HCT116 (cell line): Measurements from ENCODE around the gene TADA2B. TPM values are rescaled to one million over a fixed set of nuclear protein-coding genes. Genes with fewer than 3 reads are reported as not detected.

ENCODE experiments used
- ATAC-seq: fragments of 200-7000 bp; cut with Tn5 transposase; 2 replicates; pipeline ENCODE4 v1.9.1; 2020; ENCODE audit warnings: mild to moderate bottlenecking, moderate library complexity
- BruUV-seq: library from RNA; stranded (reverse); fragments of 400-500 nt; replicated peaks from 2 replicates; lab custom pipeline; 2021; lab: Mats Ljungman, UMichigan
- CTCF ChIA-PET: fragments of 300-600 bp; sonication (Branson Sonifier 250); formaldehyde crosslinking; loops from one replicate; lab custom pipeline; 2021; ENCODE audit warnings: antibody characterized with exemption; lab: Charles Lee
- POLR2A ChIA-PET: fragments of 300-600, 350-600 bp; sonication (Branson Sonifier 250); formaldehyde crosslinking; loops from one replicate; lab custom pipeline; 2021; ENCODE audit warnings: antibody characterized with exemption; lab: Charles Lee
- RAD21 ChIA-PET, 2 experiments: fragments of 300-600 bp; sonication (Branson Sonifier 250); formaldehyde crosslinking; loops; one replicate each; lab custom pipeline; 2023; ENCODE audit warnings: low total read pairs in 2 of 2; ENCODE audit not compliant: uncharacterized antibody in 2 of 2, unreplicated experiment in 2 of 2, low non-redundant PET in 1 of 2; lab: Charles Lee
- DNase-seq: peaks from one replicate; pipeline ENCODE4 v3.0.0-alpha.2; 2010; ENCODE audit warnings: low read depth, low spot score
- H2AFZ ChIP-seq: fragments of 200-600 bp; shearing (Covaris generic), sonication (generic); 2 replicates; pipeline ENCODE4 v1.6.1; 2017; ENCODE audit warnings: low read depth, mixed run types, mixed read lengths, antibody characterized with exemption, low read length; ENCODE audit not compliant: poor library complexity, severe bottlenecking
- H3K27ac ChIP-seq: 2 replicates; pipeline ENCODE4 v1.5.1; 2012; ENCODE audit warnings: low read depth, low read length
- H3K27me3 ChIP-seq: fragments of 200-600 bp; sonication (generic); 2 replicates; pipeline ENCODE4 v1.6.1; 2016; ENCODE audit warnings: mixed run types, low read length, mixed read lengths; ENCODE audit not compliant: insufficient read depth
- H3K36me3 ChIP-seq, 2 experiments: fragments of 200-500 bp in 1 of 2; fragments of 200-600 bp in 1 of 2; sonication (Bioruptor generic) in 1 of 2; sonication (generic) in 1 of 2; 2 replicates each; pipeline versions ENCODE4 v1.5.1 to v1.6.1; 2014 to 2016; ENCODE audit warnings: low read length in 2 of 2, inconsistent platforms in 1 of 2, mixed read lengths in 1 of 2, mixed run types in 1 of 2; ENCODE audit not compliant: insufficient read depth in 2 of 2, control insufficient read depth in 1 of 2
- H3K4me1 ChIP-seq, 2 experiments: fragments of 200-600 bp in 1 of 2; sonication (generic) in 1 of 2; 2 replicates each; pipeline versions ENCODE4 v1.5.1 to v1.6.1; 2012 to 2017; ENCODE audit warnings: low read length in 2 of 2, inconsistent platforms in 1 of 2, mild to moderate bottlenecking in 1 of 2, mixed read lengths in 1 of 2, mixed run types in 1 of 2, moderate library complexity in 1 of 2; ENCODE audit not compliant: insufficient read depth in 2 of 2, control insufficient read depth in 1 of 2
- H3K4me2 ChIP-seq: fragments of 200-600 bp; sonication (generic); 2 replicates; pipeline ENCODE4 v1.6.1; 2017; ENCODE audit warnings: mixed run types, low read length, mixed read lengths
- H3K4me3 ChIP-seq, 2 experiments: fragments of 200-600 bp in 1 of 2; sonication (generic) in 1 of 2; replicated peaks in 1 of 2; 2 replicates each; pipeline ENCODE4 v1.5.1; 2011 to 2016; ENCODE audit warnings: low read length in 2 of 2, control low read depth in 1 of 2, low read depth in 1 of 2, mild to moderate bottlenecking in 1 of 2, mixed read lengths in 1 of 2, mixed run types in 1 of 2
- H3K79me2 ChIP-seq: fragments of 200-600 bp; sonication (generic); 2 replicates; pipeline ENCODE4 v1.6.1; 2017; ENCODE audit warnings: mild to moderate bottlenecking, mixed run types, low read length, moderate library complexity, mixed read lengths; ENCODE audit not compliant: insufficient read depth
- H3K9ac ChIP-seq: fragments of 200-600 bp; sonication (generic); 2 replicates; pipeline ENCODE4 v1.6.1; 2016; ENCODE audit warnings: low read length, mixed read lengths
- H3K9me2 ChIP-seq: fragments of 200-600 bp; sonication (generic), shearing (Covaris generic); 2 replicates; pipeline ENCODE4 v1.6.1; 2017; ENCODE audit warnings: mixed run types, mild to moderate bottlenecking, moderate library complexity; ENCODE audit not compliant: insufficient read depth
- H3K9me3 ChIP-seq, 2 experiments: fragments of 200-500 bp in 1 of 2; fragments of 200-600 bp in 1 of 2; sonication (Bioruptor generic) in 1 of 2; sonication (generic) in 1 of 2; 2 replicates each; pipeline ENCODE4 v1.6.1; 2014 to 2017; ENCODE audit warnings: low read length in 2 of 2, mixed read lengths in 2 of 2, inconsistent platforms in 1 of 2, low read depth in 1 of 2, mild to moderate bottlenecking in 1 of 2, mixed run types in 1 of 2, moderate library complexity in 1 of 2; ENCODE audit not compliant: control insufficient read depth in 1 of 2, insufficient read depth in 1 of 2
- H4K20me1 ChIP-seq: fragments of 200-600 bp; sonication (generic), shearing (Covaris generic); 2 replicates; pipeline ENCODE4 v1.6.1; 2017; ENCODE audit warnings: mixed run types, mild to moderate bottlenecking, moderate library complexity; ENCODE audit not compliant: insufficient read depth
- ATF3 ChIP-seq: IDR thresholded peaks from 2 replicates; pipeline ENCODE4 v1.6.1; 2012
- CBX3 ChIP-seq: IDR thresholded peaks from 2 replicates; pipeline ENCODE4 v1.6.1; 2012; ENCODE audit warnings: low read depth
- CEBPB ChIP-seq: IDR thresholded peaks from 2 replicates; pipeline ENCODE4 v1.6.1; 2012; ENCODE audit warnings: low read depth
- EZH2 ChIP-seq: fragments of 200-600 bp; sonication (generic); IDR thresholded peaks from 2 replicates; pipeline ENCODE4 v1.6.1; 2017; ENCODE audit warnings: antibody characterized with exemption, mixed run types
- EZH2phosphoT487 ChIP-seq: fragments of 200-600 bp; IDR thresholded peaks from 2 replicates; pipeline ENCODE4 v1.6.1; 2018; ENCODE audit warnings: antibody characterized with exemption, borderline replicate concordance
- FOSL1 ChIP-seq: IDR thresholded peaks from 2 replicates; pipeline ENCODE4 v1.6.1; 2012; ENCODE audit warnings: low read depth
- JUND ChIP-seq: IDR thresholded peaks from 2 replicates; pipeline ENCODE4 v1.6.1; 2012
- MAX ChIP-seq: IDR thresholded peaks from 2 replicates; pipeline ENCODE4 v1.6.1; 2012
- POLR2A ChIP-seq: IDR thresholded peaks from 2 replicates; pipeline ENCODE4 v1.7.0; 2011; ENCODE audit warnings: borderline replicate concordance; ENCODE audit not compliant: insufficient read depth, insufficient read length; ENCODE audit errors: extremely low read depth
- POLR2AphosphoS5 ChIP-seq: IDR thresholded peaks from 2 replicates; pipeline ENCODE4 v1.6.1; 2011; ENCODE audit warnings: mild to moderate bottlenecking, low read depth, low read length, moderate library complexity
- RAD21 ChIP-seq: IDR thresholded peaks from 2 replicates; pipeline ENCODE4 v1.6.1; 2012; ENCODE audit warnings: low read depth, mild to moderate bottlenecking
- SIN3A ChIP-seq: IDR thresholded peaks from 2 replicates; pipeline ENCODE4 v1.6.1; 2012; ENCODE audit warnings: low read depth
- SP1 ChIP-seq: IDR thresholded peaks from 2 replicates; pipeline ENCODE4 v1.6.1; 2012; ENCODE audit warnings: low read depth
- TCF7L2 ChIP-seq: IDR thresholded peaks from 2 replicates; pipeline ENCODE4 v1.7.0; 2011; ENCODE audit warnings: borderline replicate concordance, inconsistent platforms; ENCODE audit not compliant: insufficient read depth, insufficient read length; ENCODE audit errors: extremely low read depth
- YY1 ChIP-seq: IDR thresholded peaks from 2 replicates; pipeline ENCODE4 v1.6.1; 2011; ENCODE audit warnings: low read length, low read depth, moderate library complexity, mild to moderate bottlenecking; ENCODE audit not compliant: insufficient replicate concordance; ENCODE audit errors: extremely low read depth
- intact Hi-C: fragments of 100-400 bp; cut with micrococcal nuclease; formaldehyde crosslinking; loops from 2 replicates; pipeline ENCODE4 v1.10.0; 2022
- total RNA-seq: library from RNA; stranded (reverse); gene quantifications from one replicate; pipeline ENCODE4 v1.2.1, GENCODE V29; 2021; ENCODE audit not compliant: unreplicated experiment
- TF ChIP-seq, protein P1 (sequence below): IDR thresholded peaks from 2 replicates; pipeline ENCODE4 v1.6.1; 2012; ENCODE audit warnings: low read depth

Gene TADA2B
- total RNA-seq, 1 experiment from 2014 or later = 13.4 TPM

- TF ChIP-seq, protein P1, sequence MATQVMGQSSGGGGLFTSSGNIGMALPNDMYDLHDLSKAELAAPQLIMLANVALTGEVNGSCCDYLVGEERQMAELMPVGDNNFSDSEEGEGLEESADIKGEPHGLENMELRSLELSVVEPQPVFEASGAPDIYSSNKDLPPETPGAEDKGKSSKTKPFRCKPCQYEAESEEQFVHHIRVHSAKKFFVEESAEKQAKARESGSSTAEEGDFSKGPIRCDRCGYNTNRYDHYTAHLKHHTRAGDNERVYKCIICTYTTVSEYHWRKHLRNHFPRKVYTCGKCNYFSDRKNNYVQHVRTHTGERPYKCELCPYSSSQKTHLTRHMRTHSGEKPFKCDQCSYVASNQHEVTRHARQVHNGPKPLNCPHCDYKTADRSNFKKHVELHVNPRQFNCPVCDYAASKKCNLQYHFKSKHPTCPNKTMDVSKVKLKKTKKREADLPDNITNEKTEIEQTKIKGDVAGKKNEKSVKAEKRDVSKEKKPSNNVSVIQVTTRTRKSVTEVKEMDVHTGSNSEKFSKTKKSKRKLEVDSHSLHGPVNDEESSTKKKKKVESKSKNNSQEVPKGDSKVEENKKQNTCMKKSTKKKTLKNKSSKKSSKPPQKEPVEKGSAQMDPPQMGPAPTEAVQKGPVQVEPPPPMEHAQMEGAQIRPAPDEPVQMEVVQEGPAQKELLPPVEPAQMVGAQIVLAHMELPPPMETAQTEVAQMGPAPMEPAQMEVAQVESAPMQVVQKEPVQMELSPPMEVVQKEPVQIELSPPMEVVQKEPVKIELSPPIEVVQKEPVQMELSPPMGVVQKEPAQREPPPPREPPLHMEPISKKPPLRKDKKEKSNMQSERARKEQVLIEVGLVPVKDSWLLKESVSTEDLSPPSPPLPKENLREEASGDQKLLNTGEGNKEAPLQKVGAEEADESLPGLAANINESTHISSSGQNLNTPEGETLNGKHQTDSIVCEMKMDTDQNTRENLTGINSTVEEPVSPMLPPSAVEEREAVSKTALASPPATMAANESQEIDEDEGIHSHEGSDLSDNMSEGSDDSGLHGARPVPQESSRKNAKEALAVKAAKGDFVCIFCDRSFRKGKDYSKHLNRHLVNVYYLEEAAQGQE = no peak
- no peak for TF ChIP-seq SIN3A
Measured at GRCh38 chr4:7049739-7050138, 6.6 kb downstream of the TADA2B start (continued).

DNA sequence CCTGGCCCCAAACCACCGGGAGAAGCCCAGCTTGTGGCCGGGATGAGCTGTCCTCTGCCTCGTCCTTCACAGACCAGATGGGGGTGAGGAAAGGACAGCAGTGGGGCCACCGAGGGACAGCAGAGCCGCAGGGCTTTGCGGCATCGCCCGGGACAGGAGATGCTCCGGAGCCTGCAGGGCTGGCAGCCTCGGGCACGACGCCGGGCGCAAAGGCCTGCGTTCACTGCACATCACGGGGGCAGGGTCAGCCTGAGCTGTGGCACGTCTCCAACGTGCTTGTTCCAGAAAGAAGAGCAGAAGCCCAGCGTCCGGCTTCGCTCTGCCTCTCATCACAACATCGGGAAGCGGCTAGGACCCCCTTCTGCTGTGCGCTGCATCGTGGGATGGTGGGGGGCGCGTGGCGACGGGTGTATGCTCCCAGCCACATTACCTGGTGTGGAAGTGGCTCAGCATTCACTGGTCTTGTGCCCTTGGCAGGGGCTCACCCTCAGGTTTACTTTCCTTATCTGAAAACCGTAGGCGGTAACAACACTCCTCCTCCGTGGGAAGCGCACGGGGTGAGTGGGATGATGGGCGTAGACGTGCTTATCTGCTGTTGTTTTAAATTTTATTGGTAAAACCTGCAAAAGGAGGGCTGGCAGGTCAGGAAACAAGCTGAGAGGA is 7.4 kb downstream of the TADA2B start:
- no TSS peak for BruUV-seq
- H3K27ac ChIP-seq = no peak overlapping the region
- POLR2A ChIA-PET = no interaction called here
- no peak overlapping the region for H2AFZ ChIP-seq
- RAD21 ChIA-PET = no interaction called here
- H3K4me1 ChIP-seq = no peaks in the 10 kb centered on the region
- H3K9ac ChIP-seq = no peak overlapping the region
- no peak for TF ChIP-seq ATF3
- no peak for TF ChIP-seq YY1
- no peak for TF ChIP-seq CEBPB
- TF ChIP-seq FOSL1 = no peak
- no peak for TF ChIP-seq TCF7L2
- TF ChIP-seq EZH2 = no peak
- TF ChIP-seq CBX3 = no peak
- no peak for TF ChIP-seq POLR2A
- TF ChIP-seq MAX = no peak
- no peak for TF ChIP-seq EZH2phosphoT487
- TF ChIP-seq POLR2AphosphoS5 = no peak
- no peak for TF ChIP-seq JUND
- TF ChIP-seq, protein P1 = no peak
- TF ChIP-seq RAD21 = no peak
- TF ChIP-seq SP1 = no peak
- intact Hi-C loops = no loop called here
- CTCF ChIA-PET = interaction anchor here (1.0 kb wide), 1 partner anchor 76 kb away, joined by 3 read pairs; no protein-coding TSS in a partner anchor
- H3K9me3 ChIP-seq = no peaks in the 10 kb centered on the region
- peaks cover 2 to 7% of the 10 kb centered on the region in 2 experiments; a peak in 1 of 4 replicates for H3K36me3 ChIP-seq
- DNase-seq (no peak), ATAC-seq (no peak)
- H3K4me2 ChIP-seq = no peak overlapping the region
- H3K4me3 ChIP-seq = no peak overlapping the region
- peaks cover 37% of the 10 kb centered on the region for H3K79me2 ChIP-seq
- no peaks in the 10 kb centered on the region for H3K9me2 ChIP-seq
- no peaks in the 10 kb centered on the region for H3K27me3 ChIP-seq
- H4K20me1 ChIP-seq = no peaks in the 10 kb centered on the region
